Heart left ventricle (tissue), 13 donors: Measurements from ENCODE around the gene ADGRV1.

Experiments
- CTCF ChIP-seq, 12 donors: fragments of 200-600 bp; sonication (generic) in 4 of 12; IDR thresholded peaks; one replicate each; pipeline versions ENCODE4 v1.5.0 to v1.8.0; 2018 to 2022; ENCODE audit warnings: antibody characterized with exemption in 12 of 12, mild to moderate bottlenecking in 5 of 12
- POLR2A ChIP-seq, 2 donors: fragments of 450-650 bp; IDR thresholded peaks; one replicate each; pipeline ENCODE4 v1.6.1; 2017; ENCODE audit warnings: antibody characterized with exemption in 2 of 2, mild to moderate bottlenecking in 2 of 2, moderate library complexity in 2 of 2
- donor health status: ischemic (EF 13 %, LVEDD 7.1; RV severe dilation, severe dysfunction).
- donor health status: DM: no; HTN: yes; CAD: no.
- donor health status: DM: no; HTN: no; CAD: no.
- donor health status: ischemic (EF 25% LVEDD 6.9; RV normal size, moderate dysfunction).
- donor health status: ischemic (EF 25% LVEDD 5.7; RV mildly dilated, moderate dysfunction).
- donor health status: ischemic (EF 35%, LVEDD 5.7; RV mildly dilated, moderate dysfunction).
- donor health status: nonischemic (EF 11% LVEDD 7.7; RV severe dilation, severe dysfunction).
- donor health status: DM: yes; HTN: yes; CAD: no.
- donor health status: PGD.
- donor health status: ischemic (EF 29% LVEDD 5.4; RV normal size, mild dysfunction).
- donor health status: nonischemic (EF 23%, LVEDD 6.1; RV moderate dilation, normal function).

GRCh38 chr5:90658620-90659019 lies 100.0 kb downstream of the ADGRV1 start:
- no peak for TF ChIP-seq POLR2A (IDR thresholded peaks at IDR 0.05)
- no peak for TF ChIP-seq CTCF (IDR thresholded peaks at IDR 0.05)
